Measurements from ENCODE around the gene PTBP3.
"Not testable (repeated sequence)": the region's sequence is repeated elsewhere in the genome, so short reads cannot be mapped to it uniquely, and the experiment has no call there.

DNA sequence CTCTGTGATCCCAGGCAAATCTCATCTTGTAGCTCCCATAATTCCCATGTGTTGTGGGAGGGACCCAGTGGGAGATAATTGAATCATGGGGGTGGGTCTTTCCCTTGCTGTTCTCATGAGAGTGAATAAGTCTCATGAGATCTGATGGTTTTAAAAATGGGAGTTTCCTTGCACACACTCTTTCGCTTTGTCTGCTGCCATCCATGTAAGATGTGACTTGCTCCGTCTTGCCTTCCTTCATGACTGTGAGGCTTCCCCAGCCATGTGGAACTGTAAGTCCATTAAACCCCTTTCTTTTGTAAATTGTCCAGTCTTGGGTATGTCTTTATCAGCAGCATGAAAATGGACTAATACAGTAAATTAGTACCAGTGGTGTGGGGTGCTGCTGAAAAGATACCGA lies 31.8 kb upstream of the PTBP3 start:
- TF ChIP-seq, protein P1, sequence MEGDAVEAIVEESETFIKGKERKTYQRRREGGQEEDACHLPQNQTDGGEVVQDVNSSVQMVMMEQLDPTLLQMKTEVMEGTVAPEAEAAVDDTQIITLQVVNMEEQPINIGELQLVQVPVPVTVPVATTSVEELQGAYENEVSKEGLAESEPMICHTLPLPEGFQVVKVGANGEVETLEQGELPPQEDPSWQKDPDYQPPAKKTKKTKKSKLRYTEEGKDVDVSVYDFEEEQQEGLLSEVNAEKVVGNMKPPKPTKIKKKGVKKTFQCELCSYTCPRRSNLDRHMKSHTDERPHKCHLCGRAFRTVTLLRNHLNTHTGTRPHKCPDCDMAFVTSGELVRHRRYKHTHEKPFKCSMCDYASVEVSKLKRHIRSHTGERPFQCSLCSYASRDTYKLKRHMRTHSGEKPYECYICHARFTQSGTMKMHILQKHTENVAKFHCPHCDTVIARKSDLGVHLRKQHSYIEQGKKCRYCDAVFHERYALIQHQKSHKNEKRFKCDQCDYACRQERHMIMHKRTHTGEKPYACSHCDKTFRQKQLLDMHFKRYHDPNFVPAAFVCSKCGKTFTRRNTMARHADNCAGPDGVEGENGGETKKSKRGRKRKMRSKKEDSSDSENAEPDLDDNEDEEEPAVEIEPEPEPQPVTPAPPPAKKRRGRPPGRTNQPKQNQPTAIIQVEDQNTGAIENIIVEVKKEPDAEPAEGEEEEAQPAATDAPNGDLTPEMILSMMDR (IDR thresholded peaks at IDR 0.05): not testable (repeated sequence)
- not testable (repeated sequence) for TF ChIP-seq SP1 (CRISPR knock-in tag; conservative IDR thresholded peaks at IDR 0.05); SMAD4 (CRISPR knock-in tag; IDR thresholded peaks at IDR 0.05); ZBTB21 (CRISPR knock-in tag; IDR thresholded peaks at IDR 0.05; ENCODE audit: borderline replicate concordance); RELA (CRISPR knock-in tag; IDR thresholded peaks at IDR 0.05; ENCODE audit: borderline replicate concordance)
- TF ChIP-seq, protein P2, sequence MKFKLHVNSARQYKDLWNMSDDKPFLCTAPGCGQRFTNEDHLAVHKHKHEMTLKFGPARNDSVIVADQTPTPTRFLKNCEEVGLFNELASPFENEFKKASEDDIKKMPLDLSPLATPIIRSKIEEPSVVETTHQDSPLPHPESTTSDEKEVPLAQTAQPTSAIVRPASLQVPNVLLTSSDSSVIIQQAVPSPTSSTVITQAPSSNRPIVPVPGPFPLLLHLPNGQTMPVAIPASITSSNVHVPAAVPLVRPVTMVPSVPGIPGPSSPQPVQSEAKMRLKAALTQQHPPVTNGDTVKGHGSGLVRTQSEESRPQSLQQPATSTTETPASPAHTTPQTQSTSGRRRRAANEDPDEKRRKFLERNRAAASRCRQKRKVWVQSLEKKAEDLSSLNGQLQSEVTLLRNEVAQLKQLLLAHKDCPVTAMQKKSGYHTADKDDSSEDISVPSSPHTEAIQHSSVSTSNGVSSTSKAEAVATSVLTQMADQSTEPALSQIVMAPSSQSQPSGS (CRISPR knock-in tag; IDR thresholded peaks at IDR 0.05; ENCODE audit: borderline replicate concordance, low read depth): not testable (repeated sequence)
